HG03039 (cell line): Measurements from ENCODE around the gene CEP83.

ENCODE experiments used
- ATAC-seq: cut with Tn5 transposase; IDR thresholded peaks from one replicate; pipeline ENCODE4 v1.9.1; 2021; ENCODE audit warnings: mild to moderate bottlenecking, moderate library complexity; ENCODE audit not compliant: unreplicated experiment

The CEP83 gene

GRCh38 chr12:94312378-94312777 is 147.3 kb downstream of the CEP83 start:
- no peak for ATAC-seq

DNA sequence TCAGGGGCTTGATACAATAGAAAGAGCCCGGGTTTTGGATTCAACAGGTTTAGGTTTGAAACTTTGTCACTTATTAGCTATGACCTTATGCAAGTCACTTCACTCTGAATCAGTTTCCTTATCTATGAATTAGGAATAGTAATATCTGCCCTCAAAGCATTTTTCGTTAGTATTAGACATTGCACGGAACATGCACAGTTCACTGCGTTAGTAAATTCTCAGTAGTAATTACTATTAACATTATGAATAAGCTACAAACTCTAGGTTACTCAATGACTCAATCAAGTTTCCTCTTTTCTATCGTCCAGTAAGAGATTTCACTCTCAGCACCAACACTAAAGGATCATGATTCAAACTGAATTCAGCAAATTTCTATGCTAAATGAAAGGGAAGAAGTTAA is 150.3 kb downstream of the CEP83 start:
- ATAC-seq = peak; percentile 58

DNA sequence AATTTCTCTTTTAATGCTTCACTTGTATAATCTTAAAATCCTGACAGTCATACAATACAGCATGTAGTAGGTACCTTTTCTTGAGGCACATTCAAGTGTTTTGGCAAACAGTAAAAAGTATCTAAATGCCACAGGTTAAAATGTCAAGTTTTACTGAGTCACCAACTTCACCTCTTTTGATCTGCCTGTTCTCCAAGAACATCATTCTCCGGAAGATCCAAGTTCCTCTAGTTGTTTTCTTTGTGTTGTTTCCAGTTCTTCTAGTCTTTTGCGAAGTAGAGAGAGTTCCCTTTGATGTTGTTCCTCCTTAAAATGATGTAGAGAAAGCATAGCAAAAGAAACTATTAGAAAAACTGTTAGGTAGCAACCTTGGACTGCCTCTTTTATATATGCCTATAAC is 151.1 kb downstream of the CEP83 start:
- ATAC-seq = no peak

DNA sequence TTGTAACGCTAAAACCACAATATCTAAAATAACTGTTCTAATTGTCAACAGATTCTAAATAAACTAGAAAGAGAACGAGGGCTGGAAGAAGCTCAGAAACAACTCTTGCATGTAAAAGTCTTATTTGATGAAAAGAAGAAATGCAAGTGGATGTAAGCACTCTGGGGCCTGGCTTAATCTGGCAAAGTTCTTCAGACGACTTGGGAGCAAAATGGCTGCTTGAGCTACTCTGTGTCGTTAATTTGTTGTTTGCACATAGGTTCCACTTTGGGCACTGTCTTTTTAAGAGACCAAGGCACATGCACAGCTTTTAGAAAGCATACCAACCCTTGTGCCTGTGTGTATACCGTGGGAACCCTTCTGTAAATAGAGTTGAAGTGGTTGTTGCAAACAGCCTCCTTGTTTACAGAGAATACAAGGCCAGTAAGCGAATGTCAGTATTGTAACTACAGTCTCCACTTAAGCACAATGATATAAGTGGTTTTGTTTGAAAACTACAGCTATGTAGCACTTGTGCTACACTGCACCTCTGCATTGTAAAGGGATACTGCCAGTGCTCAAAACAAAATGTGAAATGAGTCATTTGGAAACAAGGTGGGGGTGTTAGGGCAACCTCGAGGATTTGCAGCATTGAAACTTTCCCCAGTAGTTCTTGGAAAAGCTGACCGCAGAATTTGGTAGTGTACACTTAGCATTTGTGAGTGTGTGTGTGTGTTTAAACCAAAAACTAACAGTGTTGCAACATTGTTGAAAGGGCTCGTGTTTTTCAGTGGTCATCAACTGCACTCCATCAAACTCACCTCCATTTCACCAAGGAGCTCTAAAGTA is 154.3 kb downstream of the CEP83 start:
- peak; percentile 55 for ATAC-seq

- no peak for ATAC-seq
Measured at GRCh38 chr12:94304566-94305061, 155.1 kb downstream of the CEP83 start.

GRCh38 chr12:94304012-94304411 is 155.7 kb downstream of the CEP83 start:
- ATAC-seq = no peak

- no peak for ATAC-seq
Measured at GRCh38 chr12:94299846-94300245, 159.8 kb downstream of the CEP83 start.

GRCh38 chr12:94297876-94298505 is 161.7 kb downstream of the CEP83 start:
- no peak for ATAC-seq

DNA sequence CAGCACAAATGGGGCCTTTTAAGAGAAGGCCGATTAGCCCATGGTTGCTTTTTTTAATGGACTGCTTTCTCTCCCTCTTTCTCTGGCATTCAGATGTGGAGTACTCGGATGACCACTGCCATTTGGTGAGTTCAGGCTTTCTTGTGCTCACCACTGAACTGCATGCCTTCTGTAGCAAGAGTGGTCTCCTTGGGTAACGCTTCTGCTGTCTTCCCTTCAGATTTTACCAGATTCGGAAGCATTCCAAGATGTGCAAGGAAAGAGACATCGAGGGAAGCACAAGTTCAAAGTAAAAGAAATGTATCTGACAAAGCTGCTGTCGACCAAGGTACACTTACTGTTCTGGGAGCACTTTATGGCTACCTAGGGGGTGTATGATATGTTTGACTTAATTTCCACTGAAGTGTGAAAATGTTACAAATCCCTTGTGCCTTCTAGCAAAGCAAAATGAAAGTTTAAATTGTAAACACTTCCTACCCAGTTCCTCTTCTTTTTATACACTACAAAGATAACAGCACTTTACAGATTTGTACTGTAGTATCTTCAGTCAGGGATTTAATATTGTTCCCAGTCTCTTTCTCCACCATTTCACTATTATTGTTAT is 162.5 kb downstream of the CEP83 start:
- ATAC-seq = no peak

DNA sequence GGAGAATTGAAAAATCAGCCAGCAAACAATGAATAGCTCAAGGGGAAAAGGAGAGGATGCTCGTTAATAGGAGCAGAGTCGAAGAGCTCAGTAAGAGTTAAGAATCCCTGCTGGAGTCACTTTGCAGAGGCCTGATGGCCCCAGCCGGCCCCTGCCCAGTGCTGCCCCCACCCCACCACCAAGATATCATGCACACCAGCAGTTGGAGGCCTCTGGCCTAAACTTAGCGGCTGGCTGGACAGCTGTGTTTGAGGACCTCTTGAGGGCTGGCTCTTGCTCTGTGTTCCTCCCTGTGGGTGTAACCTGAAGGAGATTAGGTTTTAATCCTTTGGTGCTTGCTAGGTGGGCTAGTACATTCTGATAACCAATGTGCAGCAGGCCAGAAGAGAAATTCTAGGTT is 169.3 kb downstream of the CEP83 start:
- no peak for ATAC-seq

DNA sequence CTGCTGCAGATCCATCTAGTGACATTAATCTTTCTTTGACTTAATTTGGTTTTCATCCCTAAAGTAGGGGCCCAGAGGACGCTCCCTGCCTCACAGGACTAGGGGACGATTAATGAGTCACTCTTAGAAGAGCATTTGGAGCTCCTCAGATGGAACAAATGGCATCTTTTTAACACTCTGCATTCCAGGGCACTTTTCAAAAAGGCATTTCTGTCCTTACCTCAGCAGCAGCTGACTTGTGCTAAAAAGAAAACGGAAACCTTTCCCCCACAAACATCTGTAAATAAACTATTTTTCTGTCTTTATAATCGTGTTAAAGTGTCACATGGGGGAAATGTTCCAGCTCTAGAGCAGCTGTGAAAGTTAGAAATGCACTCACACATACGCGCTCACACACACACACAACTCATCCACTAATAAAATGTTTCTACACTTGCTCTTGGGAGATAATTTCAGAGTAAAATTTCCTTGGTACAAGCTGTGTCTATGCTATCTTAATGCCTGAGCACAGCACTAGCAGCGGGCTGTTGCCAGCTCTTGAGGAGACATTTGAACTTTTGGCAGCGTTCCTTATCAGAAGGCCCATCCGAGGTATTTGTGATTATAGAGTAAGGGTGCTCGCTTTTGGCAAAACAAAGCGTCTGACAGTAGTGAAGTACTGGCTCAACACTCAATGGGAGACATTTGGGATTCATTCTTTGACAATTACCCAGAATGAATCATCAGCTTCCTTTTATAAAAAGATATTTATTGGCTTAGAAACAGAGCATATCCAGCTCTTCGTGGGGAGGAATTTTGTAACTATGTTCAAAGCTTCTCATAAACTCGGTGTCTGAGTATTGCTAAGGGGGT is 170.0 kb downstream of the CEP83 start:
- no peak for ATAC-seq

GRCh38 chr12:94287245-94287628 is 172.4 kb downstream of the CEP83 start:
- ATAC-seq = no peak

- no peak for ATAC-seq
Measured at GRCh38 chr12:94286583-94287244, 173.0 kb downstream of the CEP83 start.

DNA sequence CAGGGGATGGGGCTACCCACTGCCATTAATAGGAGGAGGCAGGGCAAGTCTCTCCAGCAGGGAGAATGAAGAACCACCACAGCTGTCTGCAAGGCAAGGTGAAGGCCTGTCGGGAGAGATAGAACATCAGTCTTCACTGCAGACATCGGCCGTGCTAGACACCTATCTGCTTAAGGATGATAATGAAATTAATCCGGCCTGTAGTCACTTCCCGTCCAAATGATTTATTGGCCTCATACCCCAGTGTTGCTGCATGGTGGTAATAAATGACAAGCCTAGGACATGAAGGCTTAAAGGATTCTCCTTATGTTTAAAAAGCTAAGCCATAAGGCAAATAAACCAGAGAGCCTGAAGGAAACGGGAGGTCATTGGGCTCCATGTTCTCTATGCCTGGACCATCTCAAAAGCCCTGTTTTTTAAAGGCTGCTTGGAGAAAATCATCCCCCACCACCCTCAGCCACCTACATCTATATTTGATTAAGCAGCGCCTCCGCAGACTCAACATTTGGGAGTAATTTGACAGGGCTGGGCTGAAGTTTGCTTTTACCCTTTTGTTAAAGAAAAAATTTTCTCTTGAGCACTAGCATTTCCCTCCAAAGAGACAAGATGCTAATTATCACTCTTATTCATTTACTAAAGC is 173.6 kb downstream of the CEP83 start:
- ATAC-seq = no peak

DNA sequence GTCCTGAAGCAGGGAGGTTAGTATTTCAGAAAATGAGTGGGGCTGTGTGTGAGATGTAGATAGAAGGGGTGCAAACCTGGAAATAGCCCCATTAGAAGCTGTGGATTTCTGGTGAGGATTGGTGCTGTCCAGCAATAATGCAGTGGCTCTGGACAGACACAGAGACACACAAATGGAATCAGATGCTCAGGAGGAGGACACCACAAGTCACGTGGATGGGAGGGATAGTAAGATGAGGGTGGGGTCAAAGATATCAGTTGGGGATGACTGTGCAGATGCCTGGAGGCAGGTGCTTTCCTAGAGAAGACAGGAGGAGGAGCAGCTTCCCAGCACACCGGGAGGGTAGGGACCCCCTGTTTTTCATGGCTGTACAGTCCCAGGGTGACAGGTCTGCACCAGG is 174.8 kb downstream of the CEP83 start:
- no peak for ATAC-seq

DNA sequence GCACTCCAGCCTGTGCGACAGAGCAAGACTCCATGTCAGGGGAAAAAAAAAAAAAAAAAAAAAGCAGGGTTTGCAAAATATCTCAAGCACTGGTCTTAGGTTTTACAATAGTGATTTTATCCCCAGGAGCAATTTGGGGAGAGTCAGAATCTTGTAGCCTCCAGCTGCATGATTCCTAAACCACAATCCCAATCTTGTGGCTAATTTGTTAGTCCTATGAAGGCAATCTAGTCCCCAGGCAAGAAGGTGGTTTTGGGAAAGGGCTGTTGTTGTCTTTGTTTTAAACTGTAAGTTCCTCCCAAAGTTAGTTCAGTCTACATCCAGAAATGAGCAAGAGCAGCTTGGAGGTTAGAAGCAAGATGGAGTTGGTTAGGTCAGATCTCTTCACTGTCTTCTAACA is 175.6 kb downstream of the CEP83 start:
- no peak for ATAC-seq

- no peak for ATAC-seq
Measured at GRCh38 chr12:94282675-94283074, 177.0 kb downstream of the CEP83 start.

- ATAC-seq = no peak
Measured at GRCh38 chr12:94280063-94280462, 179.6 kb downstream of the CEP83 start.

DNA sequence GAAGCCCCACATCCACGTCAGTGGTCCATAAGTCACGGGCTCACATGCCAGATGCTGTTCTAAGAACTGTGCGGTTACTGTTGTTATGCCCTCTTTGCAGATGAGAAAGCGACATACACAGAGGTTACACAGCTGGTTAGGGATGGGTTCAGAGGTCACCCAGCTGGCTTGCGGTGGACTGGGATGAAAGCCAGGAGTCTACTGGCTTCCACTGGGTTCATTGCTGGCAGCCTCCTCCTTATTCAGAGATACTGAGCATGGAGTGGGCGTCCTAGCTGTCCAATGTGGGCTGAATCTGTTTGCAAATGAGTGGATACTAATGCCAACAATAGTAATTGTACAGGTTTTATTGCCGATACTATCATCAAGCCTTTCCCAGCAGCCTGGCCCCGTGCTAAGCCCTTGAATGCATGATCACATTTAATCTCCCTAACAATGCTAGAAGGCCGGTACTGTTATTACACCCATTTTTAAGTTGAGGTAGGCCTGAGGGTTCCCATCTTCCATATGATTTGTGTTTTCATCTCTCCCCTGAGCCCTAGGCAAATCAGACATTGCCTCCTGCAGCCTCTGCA is 182.2 kb downstream of the CEP83 start:
- no peak for ATAC-seq

- ATAC-seq = no peak
Measured at GRCh38 chr12:94276725-94277124, 182.9 kb downstream of the CEP83 start.
